ENCODE data around the gene FBXW12.

The FBXW12 gene

GRCh38 chr3:48420561-48420960 lies 48.5 kb downstream of the FBXW12 start:
- H3K4me3 ChIP-seq (ENCODE audit: low read depth, low read length) = no peak overlapping the region
- no peak for DNase-seq (ENCODE audit: low read depth)
- TF ChIP-seq MAX (IDR thresholded peaks at IDR 0.05; ENCODE audit: low read depth, low read length) (no peak), POLR2A (IDR thresholded peaks at IDR 0.05; ENCODE audit: extremely low read depth, insufficient read length) (no peak), MYC (IDR thresholded peaks at IDR 0.05; ENCODE audit: low read depth, low read length) (no peak), CTCF (IDR thresholded peaks at IDR 0.05; ENCODE audit: low read depth, low read length) (no peak)

- TF ChIP-seq POLR2A (IDR thresholded peaks at IDR 0.05; ENCODE audit: extremely low read depth, insufficient read length) (no peak), CTCF (IDR thresholded peaks at IDR 0.05; ENCODE audit: low read depth, low read length) (no peak)
- no peak for DNase-seq (ENCODE audit: low read depth)
- H3K4me3 ChIP-seq (ENCODE audit: low read depth, low read length) = no peak overlapping the region
Observed at GRCh38 chr3:48422272-48422671, 50.3 kb downstream of the FBXW12 start.

- no peak overlapping the region for H3K4me3 ChIP-seq (ENCODE audit: low read depth, low read length)
- TF ChIP-seq CTCF (IDR thresholded peaks at IDR 0.05; ENCODE audit: low read depth, low read length) = no peak
- TF ChIP-seq POLR2A (IDR thresholded peaks at IDR 0.05; ENCODE audit: extremely low read depth, insufficient read length) = no peak
- no peak for TF ChIP-seq MYC (IDR thresholded peaks at IDR 0.05; ENCODE audit: low read depth, low read length)
- no peak for TF ChIP-seq MAX (IDR thresholded peaks at IDR 0.05; ENCODE audit: low read depth, low read length)
- DNase-seq (ENCODE audit: low read depth) = no peak
Observed at GRCh38 chr3:48422681-48423080, 50.7 kb downstream of the FBXW12 start.

- DNase-seq (ENCODE audit: low read depth) = no peak
- H3K4me3 ChIP-seq (ENCODE audit: low read depth, low read length) = no peak overlapping the region
- no peak for TF ChIP-seq POLR2A (IDR thresholded peaks at IDR 0.05; ENCODE audit: extremely low read depth, insufficient read length)
- no peak for TF ChIP-seq CTCF (IDR thresholded peaks at IDR 0.05; ENCODE audit: low read depth, low read length)
- TF ChIP-seq MAX (IDR thresholded peaks at IDR 0.05; ENCODE audit: low read depth, low read length) = no peak
- no peak for TF ChIP-seq MYC (IDR thresholded peaks at IDR 0.05; ENCODE audit: low read depth, low read length)
Observed at GRCh38 chr3:48423241-48423882, 51.3 kb downstream of the FBXW12 start.

GRCh38 chr3:48423883-48424695 lies 52.1 kb downstream of the FBXW12 start:
- DNase-seq (ENCODE audit: low read depth) = no peak
- no peak overlapping the region for H3K4me3 ChIP-seq (ENCODE audit: low read depth, low read length)
- no peak for TF ChIP-seq MYC (IDR thresholded peaks at IDR 0.05; ENCODE audit: low read depth, low read length)
- TF ChIP-seq POLR2A (IDR thresholded peaks at IDR 0.05; ENCODE audit: extremely low read depth, insufficient read length) = no peak
- no peak for TF ChIP-seq CTCF (IDR thresholded peaks at IDR 0.05; ENCODE audit: low read depth, low read length)
- no peak for TF ChIP-seq MAX (IDR thresholded peaks at IDR 0.05; ENCODE audit: low read depth, low read length)
